HG02885 (cell line): ENCODE data around the gene KIF1B.
"Not testable (repeated sequence)": the region's sequence is repeated elsewhere in the genome, so short reads cannot be mapped to it uniquely, and the experiment has no call there.

Experiments used
- ATAC-seq: cut with Tn5 transposase; IDR thresholded peaks from one replicate; pipeline ENCODE4 v1.9.1; 2021; ENCODE audit warnings: mild to moderate bottlenecking; ENCODE audit not compliant: unreplicated experiment, poor library complexity

KIF1B gene

DNA sequence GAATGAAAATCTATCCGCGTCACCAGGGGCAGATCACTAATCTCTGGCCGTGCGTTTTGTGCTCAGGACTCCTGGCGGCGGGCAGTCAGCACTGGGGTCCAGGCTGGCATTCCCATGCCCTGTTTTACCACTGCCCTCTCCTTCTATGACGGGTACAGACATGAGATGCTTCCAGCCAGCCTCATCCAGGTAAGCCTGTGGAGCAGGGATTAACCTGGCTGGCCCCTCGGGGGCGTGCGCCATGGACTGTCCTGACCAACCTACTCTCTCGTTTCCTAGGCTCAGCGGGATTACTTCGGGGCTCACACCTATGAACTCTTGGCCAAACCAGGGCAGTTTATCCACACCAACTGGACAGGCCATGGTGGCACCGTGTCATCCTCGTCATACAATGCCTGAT is 209.0 kb downstream of the KIF1B start:
- ATAC-seq: no peak

DNA sequence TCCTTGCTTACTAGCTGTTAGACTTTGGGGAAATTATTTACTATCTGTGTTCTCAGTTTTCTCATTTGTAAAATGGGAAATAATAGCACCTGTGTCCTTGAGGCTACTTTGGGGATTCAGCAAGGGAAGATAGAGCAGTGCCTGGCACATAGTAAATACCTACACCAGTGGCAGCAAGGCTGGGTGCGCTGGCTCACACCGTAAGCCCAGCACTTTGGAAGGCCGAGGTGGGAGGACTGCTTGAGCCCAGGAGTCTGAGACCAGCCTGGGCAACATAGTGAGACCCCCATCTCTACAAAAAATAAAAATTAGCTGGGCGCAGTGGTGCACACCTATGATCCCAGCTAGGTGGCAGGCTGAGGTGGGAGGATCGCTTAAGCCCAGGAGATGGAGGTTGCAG is 211.3 kb downstream of the KIF1B start:
- ATAC-seq: no peak

DNA sequence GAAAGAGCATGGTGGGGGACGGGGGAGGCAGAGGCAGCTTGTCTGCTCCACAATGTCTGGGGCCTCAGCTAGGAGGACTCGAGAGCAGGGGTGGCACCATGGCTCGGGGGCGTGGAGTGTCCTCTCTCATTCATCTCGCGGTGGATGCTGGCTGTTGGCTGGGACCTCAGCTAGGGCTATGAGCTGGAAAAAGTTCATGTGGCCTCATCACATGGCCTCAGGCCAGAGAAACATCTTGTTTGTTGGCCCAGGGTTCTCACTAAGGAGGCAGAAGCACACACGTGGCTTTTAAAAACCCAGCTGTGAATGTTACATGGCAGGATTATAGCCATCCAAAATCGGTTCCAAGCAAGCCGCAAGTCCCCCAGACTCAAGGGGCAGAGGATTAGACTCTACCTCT is 213.7 kb downstream of the KIF1B start:
- no peak for ATAC-seq

DNA sequence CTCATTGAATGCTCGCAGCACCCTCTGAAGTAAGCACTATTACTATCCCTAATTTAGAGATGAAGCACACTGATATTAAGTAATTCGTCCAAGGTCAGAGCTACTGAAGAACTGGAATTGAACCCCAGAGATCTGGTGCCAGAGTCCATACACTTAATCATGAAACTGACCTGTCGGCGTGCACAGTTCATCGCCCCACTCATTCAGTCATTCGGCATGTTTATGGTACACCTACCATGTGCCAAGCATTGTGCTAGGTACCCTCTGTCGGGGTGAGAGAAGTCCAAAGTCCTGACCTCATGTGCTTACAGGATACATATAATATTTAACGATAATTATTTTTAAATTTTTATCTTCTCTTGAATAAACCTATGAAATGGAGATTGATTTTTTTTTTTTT is 214.3 kb downstream of the KIF1B start:
- no peak for ATAC-seq

DNA sequence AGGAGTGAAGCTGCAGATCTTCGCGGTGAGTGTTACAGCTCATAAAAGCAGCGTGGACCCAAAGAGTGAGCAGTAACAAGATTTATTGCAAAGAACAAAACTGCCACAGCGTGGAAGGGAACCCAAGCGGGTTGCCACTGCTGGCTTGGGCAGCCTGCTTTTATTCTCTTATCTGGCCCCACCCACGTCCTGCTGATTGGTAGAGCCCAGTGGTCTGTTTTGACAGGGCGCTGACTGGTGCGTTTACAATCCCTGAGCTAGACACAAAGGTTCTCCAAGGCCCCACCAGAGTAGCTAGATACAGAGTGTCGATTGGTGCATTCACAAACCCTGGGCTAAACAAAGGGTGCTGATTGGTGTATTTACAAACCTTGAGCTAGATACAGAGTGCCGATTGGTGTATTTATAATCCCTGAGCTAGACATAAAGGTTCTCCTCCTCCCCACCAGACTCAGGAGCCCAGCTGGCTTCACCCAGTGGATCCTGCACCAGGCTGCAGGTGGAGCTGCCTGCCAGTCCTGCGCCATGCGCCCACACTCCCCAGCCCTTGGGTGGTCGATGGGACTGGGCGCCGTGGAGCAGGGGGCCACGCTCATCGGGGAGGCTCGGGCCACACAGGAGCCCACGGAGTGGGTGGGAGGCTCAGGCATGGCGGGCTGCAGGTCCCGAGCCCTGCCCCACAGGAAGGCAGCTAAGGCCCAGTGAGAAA is 215.6 kb downstream of the KIF1B start:
- not testable (repeated sequence) for ATAC-seq

DNA sequence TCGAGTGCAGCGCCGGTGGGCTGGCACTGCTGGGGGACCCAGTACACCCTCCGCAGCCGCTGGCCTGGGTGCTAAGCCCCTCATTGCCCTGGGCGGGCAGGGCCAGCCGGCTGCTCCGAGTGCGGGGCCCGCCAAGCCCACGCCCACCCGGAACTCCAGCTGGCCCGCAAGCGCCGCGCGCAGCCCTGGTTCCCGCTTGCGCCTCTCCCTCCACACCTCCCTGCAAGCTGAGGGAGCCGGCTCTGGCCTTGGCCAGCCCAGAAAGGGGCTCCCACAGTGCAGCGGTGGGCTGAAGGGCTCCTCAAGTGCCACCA is 216.1 kb downstream of the KIF1B start:
- ATAC-seq: not testable (repeated sequence)

DNA sequence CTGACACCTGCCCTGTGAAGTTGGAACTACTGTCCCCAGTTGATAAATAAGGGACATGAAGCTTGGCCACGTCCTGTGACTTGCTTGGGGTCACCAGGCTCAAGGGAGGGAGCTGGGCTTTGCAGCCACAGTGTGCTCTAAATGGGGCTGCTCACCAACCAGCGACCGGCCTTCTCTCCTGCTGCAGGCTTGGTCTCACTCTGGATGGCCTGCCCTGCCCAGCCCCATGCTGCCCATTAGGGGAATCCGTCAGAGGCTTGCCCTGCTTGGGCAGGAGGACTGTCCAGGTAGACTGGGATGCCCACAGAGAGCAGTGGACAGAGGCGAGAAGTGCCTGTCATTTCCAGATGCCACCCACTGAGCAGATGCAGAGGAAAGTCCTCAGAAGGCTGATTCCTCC is 218.6 kb downstream of the KIF1B start:
- ATAC-seq: no peak

DNA sequence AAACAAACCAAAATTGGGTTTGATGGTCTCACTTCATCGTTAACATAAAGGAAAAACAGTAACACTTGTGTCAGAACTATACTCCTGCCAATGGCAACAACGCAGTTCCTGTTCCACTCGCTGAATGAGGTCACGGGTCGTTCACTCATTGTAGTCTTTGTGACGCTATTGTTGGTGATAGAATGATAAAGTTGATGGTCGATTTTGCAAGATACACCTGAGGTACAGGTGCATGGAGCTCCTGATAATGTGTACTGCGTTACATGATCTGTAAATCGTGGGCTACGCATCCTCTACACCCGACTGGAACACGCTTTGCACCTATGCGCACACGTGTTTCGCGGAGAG is 219.5 kb downstream of the KIF1B start:
- peak; percentile 3 for ATAC-seq

DNA sequence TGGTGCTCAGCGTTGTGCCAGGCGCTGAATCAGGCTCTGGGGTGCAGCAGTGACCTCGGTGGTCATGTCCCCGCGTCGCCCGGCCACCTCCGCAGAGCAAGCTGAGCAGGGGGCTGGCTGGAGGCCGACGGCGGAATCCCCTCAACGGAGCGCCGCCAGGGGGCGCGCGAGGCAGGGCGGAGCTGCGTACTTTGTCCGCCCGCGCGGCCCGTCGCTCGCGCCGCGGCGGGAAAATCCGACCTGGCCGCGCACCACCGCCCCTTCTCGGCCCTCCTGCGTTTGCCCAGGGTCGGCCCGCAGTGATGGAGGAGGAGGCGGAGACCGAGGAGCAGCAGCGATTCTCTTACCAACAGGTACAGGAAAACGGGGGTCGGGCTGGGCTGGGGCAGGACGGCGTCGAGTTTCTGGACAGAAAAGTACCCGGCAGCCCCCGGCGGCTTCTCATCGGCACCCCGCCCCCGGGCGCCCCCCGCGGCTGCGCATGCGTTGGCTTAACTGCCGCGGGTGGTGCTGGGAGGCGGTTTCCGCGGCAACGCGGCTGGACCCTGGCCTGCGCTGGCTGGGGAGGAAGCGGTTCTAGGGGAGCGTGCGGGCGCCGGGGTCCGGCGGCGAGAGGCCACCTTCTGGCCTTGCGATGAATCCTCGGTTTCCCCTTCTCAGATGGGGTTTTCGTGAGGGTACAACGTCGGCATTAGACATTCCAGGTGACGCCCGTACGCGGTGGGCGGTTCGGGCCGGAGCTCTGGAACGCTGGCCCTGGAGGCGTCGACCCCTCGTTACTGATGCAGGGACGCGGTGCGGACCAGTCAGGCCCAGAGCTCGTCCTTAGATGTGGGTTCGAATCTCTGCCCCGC is 220.1 kb downstream of the KIF1B start, which contains the start of gene CENPS:
Gene CENPS, plus strand, starts transcription at position 218 of the 854 bp plus-strand sequence. Its CDS starts 85 bp downstream, at position 303.
- ATAC-seq: peak; percentile 79
